Neural cell (in vitro differentiated cells): ENCODE data around the gene DCST1.

Experiments used
- CTCF ChIP-seq: fragments of 450-650 bp; IDR thresholded peaks from 2 replicates; pipeline ENCODE4 v1.5.1; 2014; ENCODE audit warnings: antibody characterized with exemption, mild to moderate bottlenecking, moderate library complexity; ENCODE audit not compliant: poor library complexity, severe bottlenecking
- EP300 ChIP-seq: fragments of 450-650 bp; conservative IDR thresholded peaks from 2 replicates; pipeline ENCODE4 v1.6.1; 2014; ENCODE audit warnings: antibody characterized with exemption, mild to moderate bottlenecking, moderate library complexity; ENCODE audit not compliant: poor library complexity, severe bottlenecking
- EZH2 ChIP-seq: fragments of 200-600, 300-800 bp; shearing (Covaris generic), sonication (generic); IDR thresholded peaks from 2 replicates; pipeline ENCODE4 v1.6.1; 2014; ENCODE audit warnings: antibody characterized with exemption, low read length, borderline replicate concordance, mild to moderate bottlenecking; ENCODE audit not compliant: insufficient read depth, poor library complexity, severe bottlenecking
- POLR2AphosphoS5 ChIP-seq: IDR thresholded peaks from 2 replicates; pipeline ENCODE4 v1.6.1; 2012
- SMC3 ChIP-seq: fragments of 450-650 bp; conservative IDR thresholded peaks from 2 replicates; pipeline ENCODE4 v1.6.1; 2014; ENCODE audit warnings: antibody characterized with exemption, mild to moderate bottlenecking, moderate library complexity; ENCODE audit not compliant: poor library complexity
- TAF1 ChIP-seq: IDR thresholded peaks from 2 replicates; pipeline ENCODE4 v1.6.1; 2012; ENCODE audit warnings: low read depth
- TF ChIP-seq, protein P1 (sequence below): IDR thresholded peaks from 2 replicates; pipeline ENCODE4 v1.6.1; 2012; ENCODE audit warnings: borderline replicate concordance

DNA sequence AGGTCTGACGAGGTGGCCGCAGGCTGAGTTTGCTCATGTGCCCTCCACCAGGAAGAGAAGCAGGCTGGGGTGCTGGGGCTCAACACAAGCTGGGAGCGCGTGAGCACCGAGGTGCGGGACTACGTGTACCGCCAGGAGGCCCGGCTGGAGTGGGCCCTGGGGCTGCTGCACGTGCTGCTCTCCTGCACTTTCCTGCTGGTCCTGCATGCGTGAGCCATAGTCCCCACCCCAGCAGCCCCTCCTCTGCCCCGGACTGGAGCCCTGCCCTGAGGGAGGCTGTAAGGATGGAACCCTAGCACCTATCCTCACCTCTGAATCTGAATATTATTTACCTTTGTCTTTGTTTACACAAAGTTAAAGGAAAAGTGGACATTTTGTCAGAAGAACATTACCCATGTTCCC is 9.7 kb downstream of the DCST1 start:
- TF ChIP-seq CTCF (no peak), EP300 (no peak), EZH2 (no peak), TAF1 (no peak), POLR2AphosphoS5 (no peak), SMC3 (no peak)
- TF ChIP-seq, protein P1, sequence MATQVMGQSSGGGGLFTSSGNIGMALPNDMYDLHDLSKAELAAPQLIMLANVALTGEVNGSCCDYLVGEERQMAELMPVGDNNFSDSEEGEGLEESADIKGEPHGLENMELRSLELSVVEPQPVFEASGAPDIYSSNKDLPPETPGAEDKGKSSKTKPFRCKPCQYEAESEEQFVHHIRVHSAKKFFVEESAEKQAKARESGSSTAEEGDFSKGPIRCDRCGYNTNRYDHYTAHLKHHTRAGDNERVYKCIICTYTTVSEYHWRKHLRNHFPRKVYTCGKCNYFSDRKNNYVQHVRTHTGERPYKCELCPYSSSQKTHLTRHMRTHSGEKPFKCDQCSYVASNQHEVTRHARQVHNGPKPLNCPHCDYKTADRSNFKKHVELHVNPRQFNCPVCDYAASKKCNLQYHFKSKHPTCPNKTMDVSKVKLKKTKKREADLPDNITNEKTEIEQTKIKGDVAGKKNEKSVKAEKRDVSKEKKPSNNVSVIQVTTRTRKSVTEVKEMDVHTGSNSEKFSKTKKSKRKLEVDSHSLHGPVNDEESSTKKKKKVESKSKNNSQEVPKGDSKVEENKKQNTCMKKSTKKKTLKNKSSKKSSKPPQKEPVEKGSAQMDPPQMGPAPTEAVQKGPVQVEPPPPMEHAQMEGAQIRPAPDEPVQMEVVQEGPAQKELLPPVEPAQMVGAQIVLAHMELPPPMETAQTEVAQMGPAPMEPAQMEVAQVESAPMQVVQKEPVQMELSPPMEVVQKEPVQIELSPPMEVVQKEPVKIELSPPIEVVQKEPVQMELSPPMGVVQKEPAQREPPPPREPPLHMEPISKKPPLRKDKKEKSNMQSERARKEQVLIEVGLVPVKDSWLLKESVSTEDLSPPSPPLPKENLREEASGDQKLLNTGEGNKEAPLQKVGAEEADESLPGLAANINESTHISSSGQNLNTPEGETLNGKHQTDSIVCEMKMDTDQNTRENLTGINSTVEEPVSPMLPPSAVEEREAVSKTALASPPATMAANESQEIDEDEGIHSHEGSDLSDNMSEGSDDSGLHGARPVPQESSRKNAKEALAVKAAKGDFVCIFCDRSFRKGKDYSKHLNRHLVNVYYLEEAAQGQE, result no peak
